Measurements from ENCODE around the gene EXOC3L4.

Gene EXOC3L4

DNA sequence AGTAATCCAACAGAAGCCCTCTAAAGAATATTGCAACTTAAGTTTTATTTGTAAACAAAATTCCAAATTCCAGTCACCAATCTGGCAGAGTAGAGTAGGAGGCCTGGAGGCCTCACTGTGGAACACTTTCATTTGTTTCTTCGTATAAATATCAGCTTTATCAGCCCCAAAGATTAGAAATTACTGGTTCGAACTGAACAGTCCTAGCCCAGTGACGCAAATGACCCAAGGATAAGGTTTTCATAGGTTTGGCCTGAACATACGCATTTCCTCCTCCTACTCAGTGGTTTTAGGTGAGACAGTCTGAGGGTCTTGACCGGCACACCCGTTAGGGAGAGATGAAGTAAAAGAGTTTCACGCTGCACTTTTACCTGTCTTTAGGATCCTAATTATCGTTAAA is 38.8 kb upstream of the EXOC3L4 start:
- Histone ChIP-seq H3K27ac (ENCODE audit: low read depth, low read length) (no peak overlapping the region), H3K4me1 (ENCODE audit: control insufficient read depth, low read depth, low read length) (peaks cover 5% of the 10 kb centered on the region)
- WGBS (ENCODE audit: extremely low coverage, insufficient coverage, low lambda C conversion rate) = no CpG with 5 or more reads among the region's 8 CpGs

DNA sequence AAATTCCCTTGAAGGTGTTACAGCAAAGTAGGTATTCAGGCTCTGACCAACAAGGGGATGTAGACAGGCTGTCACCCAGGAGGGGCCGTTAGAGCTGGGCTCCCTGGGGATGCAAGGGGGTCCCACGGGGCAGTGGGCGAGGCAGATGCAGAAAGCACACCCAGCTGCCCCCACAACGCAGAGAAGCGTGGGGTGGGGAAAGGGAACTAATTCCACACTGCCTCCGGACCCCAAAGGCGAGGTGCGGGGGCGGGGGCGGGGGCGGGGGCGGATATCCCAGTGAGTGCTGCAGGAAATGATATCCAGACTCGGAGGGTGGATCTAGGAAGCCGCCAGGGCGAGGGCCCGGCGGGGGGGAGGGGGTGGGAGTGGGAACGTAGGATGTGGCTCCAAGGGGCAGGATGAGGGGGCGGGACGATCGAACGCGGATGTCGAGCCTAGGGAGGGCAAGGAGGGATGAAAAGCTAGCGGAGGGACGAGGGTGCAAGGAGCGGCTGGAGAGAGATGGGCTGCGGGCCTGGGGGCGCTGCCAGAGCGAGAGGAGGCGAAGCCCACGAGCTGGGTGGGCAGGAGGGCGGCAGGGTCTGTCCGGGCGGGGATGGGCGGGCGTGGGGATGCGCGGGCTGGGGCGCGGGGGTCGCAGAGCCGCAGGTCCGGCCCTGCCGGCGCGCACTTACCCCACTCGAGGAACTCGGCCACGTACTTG is 38.0 kb upstream of the EXOC3L4 start:
- peak overlapping the region; percentile 95 for H3K4me3 ChIP-seq (ENCODE audit: low read length)
- no peak overlapping the region for H2AK5ac ChIP-seq (ENCODE audit: low read length)
- no peak overlapping the region for H2BK5ac ChIP-seq (ENCODE audit: low read length)
- peak overlapping the region; percentile 70 for H3K4me2 ChIP-seq (ENCODE audit: low read length)
- peak overlapping the region; percentile 97 for H3K9ac ChIP-seq (ENCODE audit: low read length)
- no peaks in the 10 kb centered on the region for H3K27me3 ChIP-seq (ENCODE audit: insufficient read depth, low read length, poor library complexity)
- H3K56ac ChIP-seq (ENCODE audit: low read length) = peak overlapping the region; percentile 99
- H2BK120ac ChIP-seq (ENCODE audit: low read depth, low read length) = no peak overlapping the region
- H3K18ac ChIP-seq (ENCODE audit: low read length) = peak overlapping the region; percentile 95
- DNase-seq = peak; percentile 87
- peaks cover 39% of the 10 kb centered on the region for H3K79me2 ChIP-seq (ENCODE audit: control insufficient read depth, insufficient read depth, low read length)
- H3K27ac ChIP-seq (ENCODE audit: low read depth, low read length) = peak overlapping the region; percentile 96
- H3K4me1 ChIP-seq (ENCODE audit: control insufficient read depth, low read depth, low read length) = peaks cover 5% of the 10 kb centered on the region
- no peaks in the 10 kb centered on the region for H3K36me3 ChIP-seq (ENCODE audit: control insufficient read depth, insufficient read depth, low read length)
- H2BK15ac ChIP-seq (replicated peaks; ENCODE audit: low read depth) = no peak overlapping the region
- peak overlapping the region; percentile 84 for H3K4ac ChIP-seq (ENCODE audit: low read depth, low read length)
- no peak overlapping the region for H4K5ac ChIP-seq (ENCODE audit: low read length)
- H3K79me1 ChIP-seq (ENCODE audit: low read length) = peaks cover 12% of the 10 kb centered on the region
- no CpG with 5 or more reads among the region's 50 CpGs for WGBS (ENCODE audit: extremely low coverage, insufficient coverage, low lambda C conversion rate)
- peak overlapping the region; percentile 66 for H3K23ac ChIP-seq (ENCODE audit: low read length)
- no peak overlapping the region for H4K8ac ChIP-seq (ENCODE audit: low read depth, low read length)

More for the DNA sequence above, 38.8 kb upstream of the EXOC3L4 start:
- Histone ChIP-seq H3K23ac (ENCODE audit: low read length) (no peak overlapping the region), H3K18ac (ENCODE audit: low read length) (no peak overlapping the region), H3K36me3 (ENCODE audit: control insufficient read depth, insufficient read depth, low read length) (no peaks in the 10 kb centered on the region), H3K79me1 (ENCODE audit: low read length) (peaks cover 12% of the 10 kb centered on the region), H2BK5ac (ENCODE audit: low read length) (no peak overlapping the region), H2BK15ac (replicated peaks; ENCODE audit: low read depth) (no peak overlapping the region), H3K4me3 (ENCODE audit: low read length) (no peak overlapping the region), H4K5ac (ENCODE audit: low read length) (no peak overlapping the region), H2AK5ac (ENCODE audit: low read length) (no peak overlapping the region), H3K4me2 (ENCODE audit: low read length) (peak overlapping the region; percentile 47), H3K56ac (ENCODE audit: low read length) (peak overlapping the region; percentile 37), H3K4ac (ENCODE audit: low read depth, low read length) (no peak overlapping the region), H4K8ac (ENCODE audit: low read depth, low read length) (no peak overlapping the region), H3K27me3 (ENCODE audit: insufficient read depth, low read length, poor library complexity) (no peaks in the 10 kb centered on the region), H2BK120ac (ENCODE audit: low read depth, low read length) (no peak overlapping the region), H3K79me2 (ENCODE audit: control insufficient read depth, insufficient read depth, low read length) (peaks cover 41% of the 10 kb centered on the region), H3K9ac (ENCODE audit: low read length) (peak overlapping the region; percentile 72)
- DNase-seq = no peak

DNA sequence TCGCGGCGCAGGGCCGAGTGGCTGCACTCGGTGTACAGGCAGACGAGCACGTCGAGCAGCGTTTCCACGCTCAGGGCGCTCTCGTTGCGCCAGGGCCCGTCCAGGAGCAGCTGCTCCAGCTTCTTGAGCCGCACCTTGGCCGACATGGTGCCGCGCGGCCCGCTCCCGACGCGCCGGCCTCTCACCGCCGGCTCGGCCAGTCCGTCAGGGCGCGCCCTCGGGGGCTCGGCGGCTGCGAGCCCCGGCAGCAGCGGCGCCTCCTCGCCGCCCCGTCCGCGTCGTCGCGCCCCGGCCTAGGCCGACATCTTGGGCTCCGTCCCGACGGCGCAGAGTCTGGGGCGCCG is 37.5 kb upstream of the EXOC3L4 start:
- Histone ChIP-seq H2BK120ac (ENCODE audit: low read depth, low read length) (peak overlapping the region; percentile 92), H3K79me2 (ENCODE audit: control insufficient read depth, insufficient read depth, low read length) (peaks cover 34% of the 10 kb centered on the region), H3K4me1 (ENCODE audit: control insufficient read depth, low read depth, low read length) (peaks cover 5% of the 10 kb centered on the region), H3K4me3 (ENCODE audit: low read length) (peak overlapping the region; percentile 95), H4K5ac (ENCODE audit: low read length) (no peak overlapping the region), H3K4ac (ENCODE audit: low read depth, low read length) (peak overlapping the region; percentile 84), H2AK5ac (ENCODE audit: low read length) (no peak overlapping the region), H3K9ac (ENCODE audit: low read length) (peak overlapping the region; percentile 97), H4K8ac (ENCODE audit: low read depth, low read length) (peak overlapping the region; percentile 91), H3K23ac (ENCODE audit: low read length) (peak overlapping the region; percentile 66), H3K56ac (ENCODE audit: low read length) (peak overlapping the region; percentile 99), H2BK15ac (replicated peaks; ENCODE audit: low read depth) (no peak overlapping the region), H3K27me3 (ENCODE audit: insufficient read depth, low read length, poor library complexity) (no peaks in the 10 kb centered on the region), H3K27ac (ENCODE audit: low read depth, low read length) (peak overlapping the region; percentile 96), H3K79me1 (ENCODE audit: low read length) (peaks cover 12% of the 10 kb centered on the region), H2BK5ac (ENCODE audit: low read length) (no peak overlapping the region), H3K18ac (ENCODE audit: low read length) (peak overlapping the region; percentile 95), H3K4me2 (ENCODE audit: low read length) (peak overlapping the region; percentile 70), H3K36me3 (ENCODE audit: control insufficient read depth, insufficient read depth, low read length) (no peaks in the 10 kb centered on the region)
- DNase-seq = peak; percentile 26
- no CpG with 5 or more reads among the region's 53 CpGs for WGBS (ENCODE audit: extremely low coverage, insufficient coverage, low lambda C conversion rate)

DNA sequence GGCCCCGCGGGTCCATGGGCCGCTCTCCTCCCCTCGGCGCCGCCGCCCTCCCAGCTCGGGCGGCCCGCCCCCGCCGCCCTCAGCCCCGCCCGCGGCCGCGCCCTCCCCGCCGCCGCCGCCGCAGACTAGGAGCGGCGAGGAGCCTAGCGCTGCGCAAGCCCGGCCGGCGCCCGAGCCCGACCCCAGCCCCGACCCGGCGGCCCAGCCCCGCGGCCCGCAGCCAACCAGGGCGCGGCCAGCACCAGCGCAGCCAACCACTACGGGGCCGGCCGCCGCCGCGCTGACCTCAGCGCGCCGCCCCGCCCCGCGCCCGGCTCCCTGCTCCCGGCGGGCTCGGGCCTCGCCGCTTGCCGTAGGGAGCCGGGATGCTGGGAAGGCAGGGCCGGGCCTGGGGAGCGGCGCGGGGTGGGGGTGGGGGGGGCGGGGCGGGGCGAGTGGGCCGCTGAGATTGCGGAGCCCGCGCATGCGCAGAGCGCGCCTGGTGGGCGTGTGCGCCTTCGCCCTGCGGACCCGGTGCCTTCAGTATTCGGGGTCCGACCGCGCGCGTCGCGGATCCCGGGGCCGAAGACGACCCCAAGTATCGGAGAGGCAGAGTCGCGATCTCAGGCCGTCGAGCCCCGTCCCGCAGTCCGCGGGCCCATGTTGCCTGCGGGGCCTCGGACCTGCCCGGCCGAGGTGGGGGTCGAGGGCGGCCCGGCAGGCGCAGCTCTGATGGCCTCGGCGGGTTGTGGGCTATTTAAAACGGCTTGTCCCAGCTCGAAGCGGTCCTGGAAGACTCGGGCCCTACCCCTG is 37.0 kb upstream of the EXOC3L4 start, which contains the start of gene CDC42BPB:
TSS of gene CDC42BPB (minus strand) at position 178 of the 792 bp plus-strand sequence. CDS start 376 bp downstream, outside the sequence.
- H3K79me1 ChIP-seq (ENCODE audit: low read length) = peaks cover 9% of the 10 kb centered on the region
- H2BK120ac ChIP-seq (ENCODE audit: low read depth, low read length) = peak within 1 kb of the TSS; percentile 92
- H3K23ac ChIP-seq (ENCODE audit: low read length) = peak within 1 kb of the TSS; percentile 68
- peak within 1 kb of the TSS; percentile 94 for H3K4me2 ChIP-seq (ENCODE audit: low read length)
- H4K5ac ChIP-seq (ENCODE audit: low read length) = no peak within 1 kb of the TSS
- H3K36me3 ChIP-seq (ENCODE audit: control insufficient read depth, insufficient read depth, low read length) = no peaks in the 10 kb centered on the region
- H3K4me1 ChIP-seq (ENCODE audit: control insufficient read depth, low read depth, low read length) = peaks cover 5% of the 10 kb centered on the region
- H3K27me3 ChIP-seq (ENCODE audit: insufficient read depth, low read length, poor library complexity) = no peaks in the 10 kb centered on the region
- H3K27ac ChIP-seq (ENCODE audit: low read depth, low read length) = peak within 1 kb of the TSS; percentile 96
- no peak within 1 kb of the TSS for H2AK5ac ChIP-seq (ENCODE audit: low read length)
- peak within 1 kb of the TSS; percentile 99 for H3K56ac ChIP-seq (ENCODE audit: low read length)
- no peak within 1 kb of the TSS for H2BK15ac ChIP-seq (replicated peaks; ENCODE audit: low read depth)
- H3K4ac ChIP-seq (ENCODE audit: low read depth, low read length) = peak within 1 kb of the TSS; percentile 84
- no CpG with 5 or more reads among the region's 113 CpGs for WGBS (ENCODE audit: extremely low coverage, insufficient coverage, low lambda C conversion rate)
- H3K4me3 ChIP-seq (ENCODE audit: low read length) = peak within 1 kb of the TSS; percentile 95
- peaks cover 30% of the 10 kb centered on the region for H3K79me2 ChIP-seq (ENCODE audit: control insufficient read depth, insufficient read depth, low read length)
- peak within 1 kb of the TSS; percentile 95 for H3K18ac ChIP-seq (ENCODE audit: low read length)
- H2BK5ac ChIP-seq (ENCODE audit: low read length) = no peak within 1 kb of the TSS
- peak within 1 kb of the TSS; percentile 97 for H3K9ac ChIP-seq (ENCODE audit: low read length)
- peak; percentile 96 for DNase-seq
- H4K8ac ChIP-seq (ENCODE audit: low read depth, low read length) = peak within 1 kb of the TSS; percentile 91

DNA sequence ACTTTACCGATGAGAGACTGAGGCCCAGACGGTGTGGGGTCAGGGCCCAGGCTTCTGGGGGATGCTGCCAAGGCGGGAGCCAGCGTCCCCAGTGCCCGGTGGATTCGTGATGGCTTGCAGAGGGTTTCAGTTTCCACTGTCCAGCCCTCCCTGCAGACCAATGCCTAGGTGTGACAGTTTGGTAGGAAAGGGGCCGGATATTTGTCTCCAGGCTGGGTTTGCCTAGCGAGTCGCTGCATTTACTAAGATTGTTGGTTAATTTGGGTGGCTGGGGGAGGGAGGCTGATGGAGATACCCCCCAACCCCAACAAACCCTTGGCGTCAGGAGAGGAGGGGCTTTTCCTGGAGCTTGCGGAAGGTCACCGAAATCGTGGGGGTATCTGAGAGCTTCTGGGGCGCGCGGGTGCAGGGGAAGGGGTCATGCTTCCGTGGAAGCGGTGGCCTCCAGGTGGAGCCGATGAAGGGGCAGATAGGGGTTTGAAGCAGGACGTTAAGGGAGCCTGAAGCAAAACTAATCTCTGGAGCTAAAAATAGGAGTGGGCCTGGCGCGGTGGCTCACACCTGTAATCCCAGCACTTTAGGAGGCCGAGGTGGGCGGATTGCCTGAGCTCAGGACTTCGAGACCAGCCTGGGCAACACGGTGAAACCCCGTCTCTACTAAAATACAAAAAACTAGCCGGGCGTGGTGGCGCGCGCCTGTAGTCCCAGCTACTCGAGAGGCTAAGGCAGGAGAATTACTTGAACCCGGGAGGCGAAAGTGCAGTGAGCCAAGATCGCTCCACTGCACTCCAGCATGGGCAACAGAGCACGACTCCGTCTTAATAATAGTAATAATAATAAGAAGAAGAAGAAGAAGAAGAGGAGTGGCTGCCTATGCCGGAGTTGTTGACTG is 36.1 kb upstream of the EXOC3L4 start:
- Histone ChIP-seq H2BK120ac (ENCODE audit: low read depth, low read length) (no peak overlapping the region), H3K4me2 (ENCODE audit: low read length) (peak overlapping the region; percentile 94), H3K4me1 (ENCODE audit: control insufficient read depth, low read depth, low read length) (peaks cover 5% of the 10 kb centered on the region), H3K27ac (ENCODE audit: low read depth, low read length) (peak overlapping the region; percentile 49), H3K36me3 (ENCODE audit: control insufficient read depth, insufficient read depth, low read length) (no peaks in the 10 kb centered on the region), H2BK15ac (replicated peaks; ENCODE audit: low read depth) (no peak overlapping the region), H3K23ac (ENCODE audit: low read length) (peak overlapping the region; percentile 68), H2AK5ac (ENCODE audit: low read length) (no peak overlapping the region), H3K18ac (ENCODE audit: low read length) (peak overlapping the region; percentile 77), H3K79me2 (ENCODE audit: control insufficient read depth, insufficient read depth, low read length) (peaks cover 25% of the 10 kb centered on the region), H3K4me3 (ENCODE audit: low read length) (peak overlapping the region; percentile 59), H3K79me1 (ENCODE audit: low read length) (peaks cover 8% of the 10 kb centered on the region), H3K56ac (ENCODE audit: low read length) (peak overlapping the region; percentile 92), H4K8ac (ENCODE audit: low read depth, low read length) (no peak overlapping the region), H4K5ac (ENCODE audit: low read length) (no peak overlapping the region), H3K4ac (ENCODE audit: low read depth, low read length) (peak overlapping the region; percentile 28), H3K9ac (ENCODE audit: low read length) (peak overlapping the region; percentile 82), H3K27me3 (ENCODE audit: insufficient read depth, low read length, poor library complexity) (no peaks in the 10 kb centered on the region), H2BK5ac (ENCODE audit: low read length) (no peak overlapping the region)
- peak; percentile 56 for DNase-seq
- WGBS (ENCODE audit: extremely low coverage, insufficient coverage, low lambda C conversion rate) = no CpG with 5 or more reads among the region's 39 CpGs
